BLaER1 (cell line): ENCODE data around the gene KCNJ6.
A peak's percentile ranks its signal among the peaks of the same experiment; 100 is the strongest.
"Not testable (repeated sequence)": the region's sequence is repeated elsewhere in the genome, so short reads cannot be mapped to it uniquely, and the experiment has no call there.

Experiments
- H3K27ac ChIP-seq: shearing (Covaris generic); formaldehyde crosslinking; 2 replicates; pipeline ENCODE4 v1.8.1; 2022
- H3K27me3 ChIP-seq: shearing (Covaris generic); formaldehyde crosslinking; 2 replicates; pipeline ENCODE4 v1.8.1; 2022
- H3K36me3 ChIP-seq: shearing (Covaris generic); formaldehyde crosslinking; 2 replicates; pipeline ENCODE4 v1.8.1; 2022
- H3K4me1 ChIP-seq: shearing (Covaris generic); formaldehyde crosslinking; 2 replicates; pipeline ENCODE4 v1.8.1; 2022
- H3K4me2 ChIP-seq: shearing (Covaris generic); formaldehyde crosslinking; 2 replicates; pipeline ENCODE4 v1.8.1; 2022
- H3K4me3 ChIP-seq: shearing (Covaris generic); formaldehyde crosslinking; 2 replicates; pipeline ENCODE4 v1.8.1; 2022
- H3K9ac ChIP-seq: shearing (Covaris generic); formaldehyde crosslinking; 2 replicates; pipeline ENCODE4 v1.8.1; 2022
- H3K9me3 ChIP-seq: shearing (Covaris generic); formaldehyde crosslinking; 2 replicates; pipeline ENCODE4 v1.8.1; 2022
- H4K20me1 ChIP-seq: shearing (Covaris generic); formaldehyde crosslinking; 2 replicates; pipeline ENCODE4 v1.8.1; 2022
- Cebpa-rat ChIP-seq: shearing (Covaris generic); IDR thresholded peaks from 2 replicates; pipeline ENCODE4 v1.8.1; 2022

Gene KCNJ6

GRCh38 chr21:37592496-37592895 is 323.8 kb downstream of the KCNJ6 start:
- Histone ChIP-seq H3K36me3 (no peaks in the 10 kb centered on the region), H3K9ac (no peak overlapping the region), H3K27me3 (no peaks in the 10 kb centered on the region), H3K27ac (no peak overlapping the region), H4K20me1 (no peaks in the 10 kb centered on the region), H3K4me2 (no peak overlapping the region), H3K9me3 (peaks cover 9% of the 10 kb centered on the region), H3K4me1 (peaks cover 9% of the 10 kb centered on the region; the same call in 1 of the 2 replicates), H3K4me3 (no peak overlapping the region)
- no peak for TF ChIP-seq Cebpa-rat

DNA sequence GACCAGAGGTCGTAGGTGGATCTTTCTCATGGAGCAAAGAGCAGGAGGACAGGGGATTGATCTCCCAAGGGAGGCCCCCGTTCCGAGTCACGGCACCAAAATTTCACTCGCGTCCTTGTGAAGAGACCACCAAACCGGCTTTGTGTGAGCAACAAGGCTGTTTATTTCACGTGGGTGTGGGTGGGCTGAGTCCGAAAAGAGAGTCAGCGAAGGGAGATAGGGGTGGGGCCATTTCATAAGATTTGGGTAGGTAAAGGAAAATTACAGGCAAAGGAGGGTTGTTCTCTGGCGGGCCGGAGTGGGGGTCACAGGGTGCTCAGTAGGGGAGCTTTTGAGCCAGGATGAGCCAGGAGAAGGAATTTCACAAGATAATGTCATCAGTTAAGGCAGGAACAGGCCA is 324.3 kb downstream of the KCNJ6 start:
- not testable (repeated sequence) for H3K27me3 ChIP-seq, H3K27ac ChIP-seq, H4K20me1 ChIP-seq, H3K4me3 ChIP-seq, H3K4me1 ChIP-seq, H3K4me2 ChIP-seq, H3K9ac ChIP-seq, H3K9me3 ChIP-seq, H3K36me3 ChIP-seq

DNA sequence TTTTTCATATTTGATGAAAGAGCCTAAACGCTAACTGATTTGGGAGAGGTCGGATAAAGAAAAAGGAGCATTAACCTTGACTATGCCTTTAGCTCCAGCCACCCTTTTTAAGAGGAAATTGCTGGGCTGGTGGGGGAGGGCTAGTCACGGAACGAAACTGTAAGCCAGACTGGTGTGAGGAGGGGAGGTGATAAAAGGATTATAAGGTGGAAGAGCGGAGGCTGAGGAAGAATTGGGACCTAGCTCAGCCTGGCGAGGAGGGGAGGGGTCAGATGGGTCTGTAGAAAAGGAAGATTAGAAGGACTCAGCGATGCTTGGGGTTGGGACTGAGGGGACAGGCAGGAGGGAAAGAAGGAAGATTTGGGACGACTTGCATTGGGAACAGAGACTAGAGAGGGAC is 325.4 kb downstream of the KCNJ6 start:
- H3K4me3 ChIP-seq, H3K9ac ChIP-seq, H3K36me3 ChIP-seq, H3K4me1 ChIP-seq, H3K9me3 ChIP-seq, H3K27me3 ChIP-seq, H3K27ac ChIP-seq, H4K20me1 ChIP-seq, H3K4me2 ChIP-seq: not testable (repeated sequence)

GRCh38 chr21:37588644-37589043 is 327.6 kb downstream of the KCNJ6 start:
- H4K20me1 ChIP-seq, H3K4me2 ChIP-seq, H3K27me3 ChIP-seq, H3K9me3 ChIP-seq, H3K9ac ChIP-seq, H3K27ac ChIP-seq, H3K4me3 ChIP-seq, H3K36me3 ChIP-seq, H3K4me1 ChIP-seq: not testable (repeated sequence)

- Histone ChIP-seq H3K27me3 (no peaks in the 10 kb centered on the region), H4K20me1 (no peaks in the 10 kb centered on the region), H3K9me3 (no peaks in the 10 kb centered on the region), H3K4me2 (no peak overlapping the region), H3K36me3 (no peaks in the 10 kb centered on the region), H3K9ac (no peak overlapping the region), H3K27ac (no peak overlapping the region), H3K4me1 (peaks cover 4% of the 10 kb centered on the region; the same call in 1 of the 2 replicates), H3K4me3 (no peak overlapping the region)
- no peak for TF ChIP-seq Cebpa-rat
Observed at GRCh38 chr21:37587635-37588177, 328.6 kb downstream of the KCNJ6 start.

DNA sequence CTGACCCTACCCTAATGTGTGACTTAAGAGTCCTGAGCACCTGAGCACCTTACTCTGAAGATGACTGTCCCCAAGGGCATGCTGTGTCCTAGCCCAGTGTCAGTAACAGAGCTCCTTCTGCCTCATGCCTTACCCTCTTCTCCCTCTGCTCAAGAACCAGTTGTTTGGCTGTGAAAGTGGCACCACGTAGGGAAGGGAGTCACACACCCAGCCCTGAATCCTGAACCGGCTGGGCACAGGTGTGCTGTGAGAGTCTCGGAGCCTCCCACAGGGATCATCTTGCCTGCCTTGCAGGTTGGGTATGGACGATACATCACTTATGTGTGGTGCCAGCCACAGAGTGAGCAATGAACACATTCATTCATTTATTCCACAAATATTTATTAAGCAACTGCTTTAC is 329.1 kb downstream of the KCNJ6 start:
- Histone ChIP-seq H4K20me1 (no peaks in the 10 kb centered on the region), H3K4me2 (no peak overlapping the region), H3K36me3 (no peaks in the 10 kb centered on the region), H3K4me3 (no peak overlapping the region), H3K27me3 (no peaks in the 10 kb centered on the region), H3K4me1 (peaks cover 5% of the 10 kb centered on the region; the same call in 1 of the 2 replicates), H3K9me3 (no peaks in the 10 kb centered on the region), H3K9ac (no peak overlapping the region), H3K27ac (no peak overlapping the region)
- no peak for TF ChIP-seq Cebpa-rat

DNA sequence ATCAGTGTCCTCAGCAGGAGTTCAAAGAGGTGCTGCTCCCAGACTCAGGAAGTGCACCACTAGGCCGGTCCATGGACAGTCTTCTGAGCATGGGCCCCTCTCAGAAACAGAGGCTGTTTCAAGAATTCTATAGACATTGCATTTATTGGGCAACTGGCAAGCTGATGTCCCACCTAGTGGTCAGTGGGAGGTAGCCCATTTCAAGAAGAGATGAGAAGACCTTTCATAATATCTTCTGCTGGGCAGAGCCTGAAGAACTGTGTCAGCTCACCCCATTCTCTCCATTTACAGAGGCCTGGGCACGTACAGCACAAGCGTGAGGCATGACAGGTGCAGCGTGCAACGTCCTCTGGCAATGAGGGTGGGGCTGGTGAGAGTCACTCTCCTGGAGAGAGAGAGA is 333.7 kb downstream of the KCNJ6 start:
- Histone ChIP-seq H3K4me1 (peaks cover 23% of the 10 kb centered on the region), H3K4me2 (0 out of 2 replicates have a peak overlapping the region, but pooled peaks have one; percentile 5), H3K9me3 (peaks cover 23% of the 10 kb centered on the region), H3K4me3 (no peak overlapping the region), H3K27ac (no peak overlapping the region), H4K20me1 (no peaks in the 10 kb centered on the region), H3K9ac (no peak overlapping the region), H3K27me3 (no peaks in the 10 kb centered on the region), H3K36me3 (no peaks in the 10 kb centered on the region)
- TF ChIP-seq Cebpa-rat = no peak

DNA sequence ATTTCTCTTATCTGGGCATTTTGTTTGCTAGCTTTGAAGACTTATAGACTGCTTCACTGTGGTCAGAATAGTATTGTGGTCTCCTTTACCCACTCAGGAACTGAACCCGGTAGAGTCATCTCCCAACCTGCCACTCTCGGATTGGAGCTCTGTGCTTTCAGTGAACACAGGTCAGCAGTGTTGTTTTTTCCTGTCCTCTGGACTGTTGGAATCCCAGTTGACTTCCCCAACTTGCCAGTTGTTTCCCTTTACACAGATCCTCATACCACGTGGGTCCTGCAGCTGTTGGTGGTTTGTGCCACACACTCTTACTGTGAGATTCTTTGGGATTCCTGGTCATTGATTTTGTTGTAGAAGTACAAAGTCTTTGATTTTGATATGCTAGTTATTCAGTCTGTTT is 335.6 kb downstream of the KCNJ6 start:
- TF ChIP-seq Cebpa-rat = no peak
- H3K36me3 ChIP-seq = no peaks in the 10 kb centered on the region
- peaks cover 32% of the 10 kb centered on the region for H3K9me3 ChIP-seq
- peak overlapping the region; percentile 68 for H3K4me2 ChIP-seq
- no peak overlapping the region for H3K9ac ChIP-seq
- H3K4me1 ChIP-seq = peaks cover 23% of the 10 kb centered on the region
- no peaks in the 10 kb centered on the region for H3K27me3 ChIP-seq
- H3K4me3 ChIP-seq = no peak overlapping the region
- H4K20me1 ChIP-seq = no peaks in the 10 kb centered on the region
- peak overlapping the region; percentile 39 for H3K27ac ChIP-seq

DNA sequence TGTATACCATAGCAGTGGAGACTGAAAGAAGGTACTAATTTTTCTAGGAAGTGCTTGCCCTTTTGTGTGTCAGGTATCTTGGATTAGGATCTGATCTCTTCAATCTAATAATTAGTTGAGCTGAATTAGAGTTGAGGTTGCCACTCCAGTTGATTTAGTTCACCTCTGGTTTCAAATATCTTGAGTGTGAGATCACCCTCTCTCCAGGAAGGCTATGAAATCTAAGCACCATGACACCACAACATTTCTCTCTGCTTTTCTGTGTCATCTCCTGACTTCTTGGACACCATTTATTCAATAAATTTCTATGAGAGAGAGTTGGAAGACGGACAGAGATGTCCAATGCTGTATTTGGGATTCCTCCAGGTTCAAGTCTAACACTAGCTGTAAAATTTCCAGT is 336.9 kb downstream of the KCNJ6 start:
- no peak overlapping the region for H3K9ac ChIP-seq
- H3K27ac ChIP-seq = no peak overlapping the region
- peaks cover 36% of the 10 kb centered on the region for H3K4me1 ChIP-seq
- no peak overlapping the region for H3K4me3 ChIP-seq
- no peaks in the 10 kb centered on the region for H4K20me1 ChIP-seq
- H3K36me3 ChIP-seq = no peaks in the 10 kb centered on the region
- no peak for TF ChIP-seq Cebpa-rat
- no peaks in the 10 kb centered on the region for H3K27me3 ChIP-seq
- H3K9me3 ChIP-seq = peaks cover 32% of the 10 kb centered on the region
- no peak overlapping the region for H3K4me2 ChIP-seq

DNA sequence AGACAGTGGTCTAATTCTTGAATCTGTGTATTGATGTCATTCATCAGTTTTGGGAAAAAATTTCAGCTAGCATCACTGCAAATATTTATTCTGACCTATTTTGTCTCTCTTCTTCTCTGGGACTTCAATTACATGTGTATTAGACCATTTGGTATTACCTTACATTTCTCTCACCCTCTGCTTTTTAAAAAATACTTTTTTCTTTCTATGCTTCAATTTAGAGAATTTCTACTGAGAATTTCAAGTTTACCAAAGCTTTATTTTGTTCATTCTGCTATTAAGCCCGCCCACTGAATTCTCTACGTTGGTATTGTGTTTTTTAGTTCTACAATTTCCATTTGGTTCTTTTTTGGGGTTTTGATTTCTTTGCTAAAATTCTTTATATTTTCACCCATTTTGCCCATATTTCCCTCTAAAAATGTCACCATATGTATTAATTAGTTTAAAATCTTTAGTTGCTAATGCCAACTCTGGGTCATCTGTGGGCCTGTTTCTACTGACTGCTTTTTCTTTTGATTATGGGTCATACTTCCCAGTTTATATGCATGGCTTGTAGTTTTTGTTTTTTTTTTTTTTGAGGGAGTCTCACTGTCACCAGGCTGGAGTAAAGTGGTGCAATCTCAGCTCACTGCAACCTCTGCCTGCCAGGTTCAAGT is 337.7 kb downstream of the KCNJ6 start:
- no peak overlapping the region for H3K4me3 ChIP-seq
- H3K9me3 ChIP-seq = peaks cover 32% of the 10 kb centered on the region
- no peaks in the 10 kb centered on the region for H3K27me3 ChIP-seq
- no peak overlapping the region for H3K9ac ChIP-seq
- TF ChIP-seq Cebpa-rat = no peak
- H4K20me1 ChIP-seq = no peaks in the 10 kb centered on the region
- peaks cover 44% of the 10 kb centered on the region for H3K4me1 ChIP-seq
- no peak overlapping the region for H3K4me2 ChIP-seq
- no peak overlapping the region for H3K27ac ChIP-seq
- no peaks in the 10 kb centered on the region for H3K36me3 ChIP-seq

- H4K20me1 ChIP-seq, H3K4me3 ChIP-seq, H3K36me3 ChIP-seq, H3K27ac ChIP-seq, H3K9ac ChIP-seq, H3K4me2 ChIP-seq, H3K27me3 ChIP-seq: not testable (repeated sequence)
- peaks cover 32% of the 10 kb centered on the region for H3K9me3 ChIP-seq
- H3K4me1 ChIP-seq = peaks cover 49% of the 10 kb centered on the region
Observed at GRCh38 chr21:37576929-37577328, 339.3 kb downstream of the KCNJ6 start.
